Measurements from ENCODE around the gene ATIC.

DNA sequence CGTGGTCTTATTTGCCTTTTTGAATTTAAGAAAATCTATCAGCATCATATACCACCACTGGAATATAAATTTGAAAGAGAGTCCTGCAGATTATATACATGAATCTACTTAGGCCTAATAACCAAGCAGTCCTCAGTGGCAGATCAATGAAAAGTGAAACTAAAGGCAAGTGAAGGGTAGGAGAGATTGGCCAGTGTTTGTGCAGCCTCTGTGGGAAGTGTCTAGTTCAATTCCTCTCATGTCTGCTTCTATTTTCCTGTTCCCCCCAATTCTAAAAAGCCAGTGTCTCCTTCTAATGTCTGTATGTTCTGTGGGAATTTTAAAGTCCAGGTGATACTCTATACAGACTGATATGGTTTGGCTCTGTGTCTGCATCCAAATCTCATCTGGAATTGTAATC lies 62.1 kb downstream of the ATIC start:
- no peak for TF ChIP-seq POLR2AphosphoS5 (IDR thresholded peaks at IDR 0.05; ENCODE audit: borderline replicate concordance, low read depth, low read length)
- TF ChIP-seq EZH2 (IDR thresholded peaks at IDR 0.05): no peak
- no peak for TF ChIP-seq FOXP2 (optimal IDR thresholded peaks at IDR 0.05; ENCODE audit: control extremely low read depth, extremely low read length, insufficient read depth)
